T-helper 1 cell treated with Interleukin-12 subunit alpha and Interleukin-12 subunit beta and Interleukin-4 antibody, amounts not matched to agents 30 ng/mL and 1 ng/mL, for 36 hours (primary cell): ENCODE measurements around the gene CLDN20. TPM values are rescaled to one million over a fixed set of nuclear protein-coding genes. Genes with fewer than 3 reads are reported as not detected.
"Not testable (repeated sequence)": the region's sequence is repeated elsewhere in the genome, so short reads cannot be mapped to it uniquely, and the experiment has no call there.

Source experiments
- intact Hi-C: fragments of 100-400 bp; cut with micrococcal nuclease; formaldehyde crosslinking; loops from one replicate; pipeline ENCODE4 v1.15.1; 2024
- total RNA-seq: library from RNA; stranded (reverse); gene quantifications from 2 replicates; pipeline ENCODE4 v1.2.3, GENCODE V29; 2022

Gene CLDN20, protein sequence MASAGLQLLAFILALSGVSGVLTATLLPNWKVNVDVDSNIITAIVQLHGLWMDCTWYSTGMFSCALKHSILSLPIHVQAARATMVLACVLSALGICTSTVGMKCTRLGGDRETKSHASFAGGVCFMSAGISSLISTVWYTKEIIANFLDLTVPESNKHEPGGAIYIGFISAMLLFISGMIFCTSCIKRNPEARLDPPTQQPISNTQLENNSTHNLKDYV
- total RNA-seq: not detected in 2 replicates

DNA sequence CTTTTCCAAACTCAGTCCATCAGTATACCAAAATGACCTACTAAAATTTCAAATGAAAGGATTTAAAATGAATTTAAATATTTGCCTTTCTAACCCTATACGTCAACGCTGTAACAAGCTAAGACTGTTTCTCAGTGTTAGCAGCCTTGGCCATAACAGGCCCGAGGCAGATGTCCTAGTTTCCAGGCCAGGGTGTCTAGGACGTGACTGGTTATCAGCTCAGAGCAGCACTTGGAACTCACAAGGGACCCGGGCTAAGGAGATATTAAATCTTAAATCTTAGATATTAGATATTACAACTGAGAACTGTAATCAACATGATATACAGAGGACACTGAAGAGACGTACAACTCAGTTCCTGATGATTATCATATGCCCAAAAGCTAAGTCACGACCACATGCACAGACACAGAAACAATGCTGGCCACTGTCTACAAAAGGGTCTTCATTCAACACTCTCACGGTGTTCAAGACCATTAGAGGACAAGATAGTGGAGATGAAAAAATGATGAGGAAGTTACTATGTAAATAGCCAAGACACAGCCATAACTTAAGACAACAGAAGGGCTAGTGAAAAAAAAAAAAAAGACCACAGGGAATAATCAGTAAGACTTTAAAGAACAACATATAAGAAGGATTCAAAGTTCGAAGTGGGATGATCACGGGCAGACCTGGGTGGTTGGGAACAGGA lies at the start of gene CLDN20:
Gene CLDN20, plus strand, starts transcription at position 641 of the 691 bp plus-strand sequence. CDS start 11,707 bp downstream, outside the sequence.
- intact Hi-C loops: loop anchor here (5.0 kb wide), 1 partner anchor 396 kb away; no protein-coding TSS in a partner anchor

DNA sequence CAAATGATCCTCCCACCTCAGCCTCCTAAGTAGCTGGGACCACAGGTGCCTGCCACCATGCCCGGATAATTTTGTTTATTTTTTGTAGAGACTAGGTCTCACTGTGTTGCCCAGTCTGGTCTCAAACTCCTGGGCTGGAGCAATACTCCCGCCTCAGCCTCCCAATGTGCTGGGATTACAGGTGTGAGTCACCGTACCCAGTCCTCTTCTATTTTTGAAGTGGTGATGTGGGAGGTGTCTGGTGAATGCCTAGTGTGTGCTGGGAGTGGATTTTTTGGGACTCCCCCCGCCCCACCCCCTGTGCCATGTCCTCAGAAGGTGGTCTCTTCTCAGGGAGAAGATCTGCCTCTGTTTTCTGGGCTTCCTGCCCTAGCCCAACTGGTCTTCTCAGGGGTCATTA lies 47.9 kb upstream of the CLDN20 start:
- intact Hi-C loops: no loop called here

DNA sequence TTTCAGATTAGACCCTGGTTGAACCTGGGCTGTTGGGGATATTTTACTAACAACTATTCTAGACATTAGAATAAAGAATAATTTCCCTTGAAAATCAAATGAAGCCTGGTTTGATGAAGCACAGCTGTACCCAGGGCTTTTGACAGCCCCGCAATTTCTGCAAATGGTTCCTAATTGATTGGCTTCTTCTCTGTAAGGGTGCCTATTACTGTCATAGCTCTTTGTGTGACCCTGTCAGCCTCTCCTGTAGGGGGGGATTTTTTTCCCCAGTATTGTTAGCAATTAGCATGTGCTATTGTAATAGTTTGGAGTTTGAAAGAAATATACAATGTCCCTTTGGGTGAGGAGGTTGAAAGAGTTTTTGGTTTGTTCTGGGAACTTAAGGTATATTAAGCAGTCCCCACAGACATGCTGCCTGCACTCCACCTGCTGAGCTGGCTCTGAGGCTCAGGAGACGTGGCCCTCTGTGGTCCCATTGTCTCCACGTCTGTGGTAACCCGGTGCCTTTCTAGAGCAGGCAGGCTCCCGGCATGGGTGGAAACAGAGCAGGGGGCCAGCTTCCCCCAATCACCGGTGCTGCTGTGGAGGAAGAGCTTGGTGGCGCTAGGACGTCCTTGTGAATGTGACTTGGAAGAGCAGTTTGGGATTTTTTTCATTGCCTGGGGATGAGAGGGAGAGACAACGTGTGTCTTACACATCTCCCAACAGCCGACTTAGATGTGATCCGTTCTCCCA lies 47.3 kb upstream of the CLDN20 start:
- intact Hi-C loops: no loop called here

DNA sequence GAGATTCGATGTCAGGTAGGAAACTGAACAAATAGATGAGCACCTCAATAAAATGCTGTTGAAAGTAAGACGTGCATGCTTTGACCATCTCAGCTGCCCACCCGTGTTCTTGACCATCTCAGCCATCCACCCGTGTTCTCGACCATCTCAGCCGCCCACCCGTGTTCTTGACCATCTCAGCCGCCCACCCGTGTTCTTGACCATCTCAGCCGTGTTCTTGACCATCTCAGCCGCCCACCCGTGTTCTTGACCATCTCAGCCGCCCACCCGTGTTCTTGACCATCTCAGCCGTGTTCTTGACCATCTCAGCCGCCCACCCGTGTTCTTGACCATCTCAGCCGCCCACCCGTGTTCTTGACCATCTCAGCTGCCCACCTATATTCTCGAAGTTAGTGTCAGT lies 45.1 kb upstream of the CLDN20 start:
- intact Hi-C loops: not testable (repeated sequence)

DNA sequence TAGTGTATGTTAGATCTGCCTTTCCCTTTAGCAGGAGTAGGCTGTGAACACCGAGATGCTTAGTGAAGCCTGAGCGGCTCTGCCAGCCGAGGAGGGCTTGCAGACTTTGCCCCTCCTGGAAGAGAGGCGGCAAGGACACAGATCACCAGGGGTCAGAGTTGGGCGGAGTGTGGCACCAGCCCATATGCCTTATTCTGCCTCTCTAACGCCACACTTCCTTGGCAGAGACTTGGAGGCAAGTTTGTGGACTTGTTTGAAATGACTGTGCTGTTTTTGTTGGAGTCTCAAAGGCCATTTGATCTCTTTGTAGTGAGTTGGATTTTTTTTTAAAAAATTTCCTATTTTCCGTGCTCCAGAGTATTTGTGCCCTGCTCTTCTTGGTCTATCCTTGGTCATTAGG lies 44.5 kb upstream of the CLDN20 start:
- intact Hi-C loops: no loop called here

DNA sequence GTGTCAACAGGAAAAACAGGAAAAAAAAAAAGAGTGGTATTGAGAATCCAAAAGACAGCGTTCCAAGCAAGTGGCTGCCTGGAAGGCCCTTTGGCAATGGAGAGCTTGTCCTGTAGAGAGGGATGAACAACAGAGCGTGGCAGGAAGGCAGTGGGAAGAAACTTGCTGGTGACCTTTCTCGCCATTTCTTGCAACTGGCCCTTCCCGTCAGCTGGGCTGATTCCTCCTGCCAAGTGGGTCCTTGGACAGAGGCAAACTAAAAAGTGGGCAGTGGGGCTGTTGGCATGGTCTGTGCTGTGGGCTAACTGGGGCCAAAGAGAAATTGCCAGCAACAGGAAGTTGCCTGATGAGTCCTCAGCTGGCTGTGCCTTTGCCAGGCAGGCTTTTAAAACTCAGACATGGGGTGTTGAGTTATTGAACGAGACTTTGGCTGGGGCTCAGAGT lies 43.9 kb upstream of the CLDN20 start:
- intact Hi-C loops: no loop called here

DNA sequence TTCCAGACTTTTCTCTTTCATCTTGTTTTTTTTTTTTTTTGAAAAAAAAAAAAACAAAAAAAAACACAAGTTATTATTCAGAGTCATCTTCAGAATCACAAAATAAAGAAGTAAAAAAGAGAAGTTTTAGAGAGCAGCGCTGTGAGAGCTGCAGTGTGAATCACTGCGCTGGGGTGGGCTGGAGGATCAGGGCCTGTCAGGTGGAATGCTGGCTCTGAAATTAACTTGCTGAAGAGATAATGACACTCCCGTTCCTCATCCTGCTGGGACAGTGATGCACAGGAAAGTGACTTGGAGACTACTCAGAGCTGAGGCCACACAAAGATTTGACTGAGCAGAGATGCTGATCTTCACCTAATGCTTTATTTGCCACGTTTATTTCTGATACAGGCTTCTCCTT lies 42.7 kb upstream of the CLDN20 start:
- intact Hi-C loops: no loop called here

DNA sequence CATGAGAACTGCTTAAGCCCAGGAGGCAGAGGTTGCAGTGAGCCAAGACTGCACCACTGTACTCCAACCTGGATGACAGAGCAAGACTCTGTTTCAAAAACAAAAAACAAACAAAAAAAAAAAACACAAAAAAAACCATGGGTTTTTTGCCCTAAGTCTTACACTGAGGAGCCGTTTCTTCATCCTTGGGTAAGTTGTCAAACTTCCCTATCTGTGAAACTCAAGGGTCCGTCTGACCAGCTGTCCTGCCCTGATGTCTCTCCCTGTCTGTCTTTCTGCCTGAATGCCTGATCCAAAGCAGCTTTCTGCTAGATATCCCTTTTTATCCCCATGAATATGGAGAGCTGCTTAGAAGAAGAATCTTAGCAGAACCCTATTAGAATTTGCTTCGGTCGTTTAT lies 41.3 kb upstream of the CLDN20 start:
- intact Hi-C loops: no loop called here

DNA sequence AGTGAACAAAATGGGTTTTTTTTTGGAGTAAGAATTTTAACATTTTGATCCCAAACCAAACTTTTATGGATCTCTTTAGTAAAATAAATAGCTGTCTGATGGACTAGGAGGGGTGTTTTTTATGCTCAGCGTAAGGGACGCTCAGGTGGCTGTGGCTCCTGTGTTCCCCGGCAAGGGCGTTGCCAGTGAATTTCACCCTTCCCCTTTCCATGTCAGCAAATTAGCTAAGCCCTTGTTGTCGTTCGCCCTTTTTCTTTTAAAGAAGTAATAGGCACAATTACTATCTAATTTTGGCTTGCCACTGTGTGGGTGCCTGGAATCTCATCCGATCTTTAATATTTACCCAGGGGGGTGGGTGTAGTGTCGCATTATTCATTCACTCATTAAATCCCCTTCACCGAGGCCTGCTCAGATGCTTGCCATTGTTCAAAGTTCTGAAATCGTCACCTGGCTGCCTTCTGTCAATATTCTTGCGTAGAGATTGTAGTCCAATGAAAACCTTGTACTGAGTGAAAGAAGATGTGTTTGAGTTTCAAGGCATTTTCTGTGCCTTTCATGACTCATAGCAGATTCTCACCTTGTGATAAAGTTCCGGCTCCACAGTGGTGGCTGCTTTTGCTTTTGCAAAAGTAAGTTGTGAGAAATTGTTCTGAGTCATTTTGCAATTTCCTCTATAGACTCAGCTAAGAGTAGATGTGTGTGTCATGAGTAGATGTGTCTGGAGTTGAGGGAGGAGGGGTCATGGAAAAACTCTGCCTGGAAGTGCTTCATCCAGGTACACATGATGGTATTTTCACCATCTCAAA lies 40.0 kb upstream of the CLDN20 start:
- intact Hi-C loops: loop anchor here (1.0 to 2.0 kb wide), 11 partner anchors 25 to 618 kb away; partner anchors contain the start of genes SCAF8 and TFB1M

DNA sequence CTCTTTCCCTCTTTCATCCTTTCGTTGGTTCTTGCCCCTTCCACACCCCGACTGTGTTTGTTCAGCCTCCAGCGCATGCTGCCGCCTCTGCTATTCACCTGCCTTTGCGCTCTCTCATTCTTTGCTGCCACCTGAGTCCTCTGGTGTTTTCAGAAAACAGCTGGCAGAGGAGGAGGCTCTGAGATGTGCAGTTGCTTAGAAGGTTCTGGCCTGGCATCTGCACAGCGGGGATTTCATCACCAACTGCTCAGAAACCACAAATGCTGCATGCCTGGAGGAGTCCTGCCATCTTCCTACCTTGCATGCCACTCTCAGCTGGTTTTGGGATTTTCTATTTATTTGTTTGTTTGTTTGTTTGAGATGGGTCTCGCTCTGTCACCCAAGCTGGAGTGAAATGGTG lies 39.2 kb upstream of the CLDN20 start:
- intact Hi-C loops: loop anchor here (1.0 to 2.0 kb wide), 11 partner anchors 24 to 618 kb away; partner anchors contain the start of genes SCAF8 and TFB1M

DNA sequence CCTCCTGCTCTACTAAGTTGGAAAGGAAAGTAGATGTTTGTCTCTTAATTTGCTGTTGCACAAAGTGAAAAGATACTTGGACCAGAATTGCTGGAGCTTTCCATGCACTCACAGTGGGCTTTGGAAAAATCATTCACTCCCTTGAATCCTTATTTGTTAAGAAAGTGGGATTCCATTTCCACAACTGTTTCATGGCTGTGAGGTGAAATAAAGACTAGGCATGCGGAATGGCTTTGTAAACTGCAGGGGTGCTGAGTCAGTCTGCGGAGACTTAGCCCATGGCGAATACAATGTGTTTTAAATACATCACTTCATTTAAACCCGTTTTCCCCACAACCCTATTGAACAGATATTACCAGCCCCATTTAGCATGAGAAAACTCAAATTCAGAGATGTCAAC lies 36.8 kb upstream of the CLDN20 start:
- intact Hi-C loops: no loop called here

DNA sequence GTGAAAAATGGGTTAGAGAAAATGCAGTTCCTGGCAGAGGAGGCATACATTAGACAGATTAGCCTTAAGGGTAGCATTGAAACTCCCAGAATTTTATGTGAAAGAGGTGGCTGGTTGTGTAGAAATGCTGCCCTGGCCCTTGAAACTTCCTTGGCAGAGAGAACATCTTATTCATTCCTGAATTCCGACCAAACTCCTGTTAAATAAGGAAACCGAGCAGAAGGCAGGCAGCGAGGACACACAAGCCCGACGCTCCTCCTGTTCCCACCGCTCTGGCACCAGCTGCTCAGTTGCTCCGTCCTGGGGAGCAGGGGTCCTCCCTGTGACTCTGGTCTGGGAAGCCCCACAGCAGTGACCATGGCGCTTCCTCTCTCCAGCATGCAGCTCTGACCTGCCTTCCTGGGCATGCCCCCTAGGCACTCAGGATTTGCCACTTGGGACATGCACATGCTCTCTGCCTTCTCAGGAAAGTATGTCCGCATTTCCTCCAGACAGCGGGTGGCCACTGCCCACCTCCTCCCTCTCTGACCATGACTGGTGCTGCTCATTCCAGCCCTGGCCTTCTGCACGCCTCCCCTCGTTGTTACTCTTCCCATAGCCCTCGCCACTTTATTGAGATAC lies 35.2 kb upstream of the CLDN20 start:
- intact Hi-C loops: no loop called here

DNA sequence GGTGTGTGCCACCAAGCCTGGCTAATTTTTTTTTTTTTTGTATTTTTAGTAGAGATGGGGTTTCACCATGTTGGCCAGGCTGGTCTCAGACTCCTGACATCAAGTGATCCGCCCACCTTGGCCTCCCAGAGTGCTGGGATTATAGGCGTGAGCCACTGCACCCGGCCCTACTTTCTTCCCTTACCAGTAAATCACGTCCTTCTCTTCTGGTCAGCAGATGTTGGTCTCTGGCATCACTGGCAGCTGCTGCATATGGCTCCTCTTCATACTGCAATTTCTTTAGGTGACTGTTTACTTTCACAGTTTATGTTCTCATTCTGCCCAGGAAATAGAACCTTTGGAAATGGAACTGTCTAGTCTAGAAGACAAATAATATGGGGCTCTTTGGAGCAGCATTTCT lies 32.8 kb upstream of the CLDN20 start:
- intact Hi-C loops: not testable (repeated sequence)

DNA sequence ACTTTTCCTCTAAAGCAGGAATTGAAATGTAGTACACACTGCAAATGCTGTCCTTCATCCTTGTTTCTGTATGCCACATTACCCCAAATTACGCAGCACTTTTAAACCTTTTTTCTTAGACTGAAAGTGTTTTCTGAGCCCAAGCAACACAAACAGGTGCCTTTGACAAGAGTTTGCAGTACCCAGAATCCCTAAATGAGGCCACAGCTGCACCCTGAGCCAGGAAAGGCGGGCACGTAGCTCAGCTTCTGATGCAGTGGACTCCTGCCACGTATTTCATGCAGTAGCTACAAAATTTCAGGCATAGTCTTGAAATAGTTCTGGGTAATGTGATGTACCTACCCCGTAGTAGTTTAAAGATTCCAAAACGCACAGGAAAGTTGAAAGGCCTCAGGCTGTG lies 31.0 kb upstream of the CLDN20 start:
- intact Hi-C loops: no loop called here

DNA sequence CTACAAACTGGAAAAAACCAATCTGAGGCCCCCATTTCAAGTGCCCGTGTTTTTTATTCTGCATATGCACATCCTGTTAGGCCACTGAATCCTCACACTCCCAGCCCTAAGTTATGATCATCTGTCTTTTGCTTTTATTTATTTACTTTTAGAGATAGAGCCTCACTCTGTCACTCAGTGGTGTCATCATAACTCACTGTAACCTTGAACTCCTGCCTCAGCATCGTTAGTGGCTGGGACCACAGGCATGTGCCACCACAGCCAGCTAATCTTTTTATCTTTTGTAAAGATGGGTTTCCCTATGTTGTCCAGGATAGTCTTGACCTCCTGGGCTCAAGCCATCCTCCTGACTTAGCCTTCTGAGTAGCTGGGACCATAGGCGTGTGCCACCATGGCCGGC lies 29.6 kb upstream of the CLDN20 start:
- intact Hi-C loops: loop anchor here (1.0 kb wide), 1 partner anchor 40 kb away; no protein-coding TSS in a partner anchor

DNA sequence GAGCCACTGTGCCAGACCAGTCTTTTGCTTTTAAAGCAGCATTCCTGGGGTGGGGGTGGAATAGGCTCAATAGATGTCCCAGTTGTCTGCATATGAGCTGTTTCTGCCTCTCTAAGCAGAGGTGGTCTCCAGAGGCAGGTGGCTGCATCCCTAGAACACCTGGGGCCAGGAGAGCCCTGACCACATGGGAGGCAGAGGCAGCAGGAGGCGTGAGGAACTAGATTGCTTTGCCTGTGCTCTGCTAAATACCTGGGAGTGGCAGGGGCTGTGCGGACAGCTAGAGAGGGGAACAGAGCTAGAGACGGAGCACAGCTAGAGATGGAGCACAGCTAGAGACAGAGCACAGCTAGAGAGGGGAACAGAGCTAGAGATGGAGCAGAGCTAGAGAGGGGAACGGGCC lies 29.1 kb upstream of the CLDN20 start:
- intact Hi-C loops: loop anchor here (1.0 kb wide), 1 partner anchor 40 kb away; no protein-coding TSS in a partner anchor

DNA sequence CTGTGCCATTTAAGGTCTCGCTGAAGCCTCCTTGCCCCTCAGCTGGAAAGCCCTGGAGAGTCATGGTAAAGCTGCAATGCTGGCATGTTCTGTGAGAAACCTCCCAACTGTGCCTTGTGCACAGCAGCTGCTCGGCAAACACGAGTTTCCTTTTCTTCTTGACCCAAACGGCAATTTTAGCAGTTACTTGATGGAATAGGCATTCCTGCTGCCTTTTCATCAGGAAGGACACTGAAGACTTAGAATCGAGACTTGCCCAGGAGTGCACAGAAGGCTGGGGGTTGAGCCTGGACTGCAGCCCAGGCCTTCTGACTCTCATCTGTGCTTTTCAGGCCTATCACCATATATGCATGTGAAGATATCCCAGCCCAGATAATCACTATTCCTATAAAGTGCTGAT lies 28.7 kb upstream of the CLDN20 start:
- intact Hi-C loops: no loop called here

DNA sequence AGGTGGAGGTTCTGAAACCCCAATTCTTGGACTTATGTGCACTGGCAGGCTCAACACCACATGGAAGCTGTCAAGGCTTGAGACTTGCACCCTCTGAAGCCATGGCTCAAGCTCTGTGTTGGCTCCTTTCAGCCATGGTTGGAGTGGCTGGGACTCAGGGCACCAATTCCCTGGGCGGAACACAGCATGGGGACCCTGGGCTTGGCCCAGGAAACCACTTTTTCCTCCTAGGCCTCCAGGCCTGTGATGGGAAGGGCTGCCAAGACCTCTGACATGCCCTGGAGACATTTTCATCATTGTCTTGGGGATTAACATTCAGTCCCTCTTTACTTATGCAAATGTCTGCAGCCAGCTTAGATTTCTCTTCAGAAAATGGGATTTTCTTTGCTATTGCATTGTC lies 26.2 kb upstream of the CLDN20 start:
- intact Hi-C loops: no loop called here

DNA sequence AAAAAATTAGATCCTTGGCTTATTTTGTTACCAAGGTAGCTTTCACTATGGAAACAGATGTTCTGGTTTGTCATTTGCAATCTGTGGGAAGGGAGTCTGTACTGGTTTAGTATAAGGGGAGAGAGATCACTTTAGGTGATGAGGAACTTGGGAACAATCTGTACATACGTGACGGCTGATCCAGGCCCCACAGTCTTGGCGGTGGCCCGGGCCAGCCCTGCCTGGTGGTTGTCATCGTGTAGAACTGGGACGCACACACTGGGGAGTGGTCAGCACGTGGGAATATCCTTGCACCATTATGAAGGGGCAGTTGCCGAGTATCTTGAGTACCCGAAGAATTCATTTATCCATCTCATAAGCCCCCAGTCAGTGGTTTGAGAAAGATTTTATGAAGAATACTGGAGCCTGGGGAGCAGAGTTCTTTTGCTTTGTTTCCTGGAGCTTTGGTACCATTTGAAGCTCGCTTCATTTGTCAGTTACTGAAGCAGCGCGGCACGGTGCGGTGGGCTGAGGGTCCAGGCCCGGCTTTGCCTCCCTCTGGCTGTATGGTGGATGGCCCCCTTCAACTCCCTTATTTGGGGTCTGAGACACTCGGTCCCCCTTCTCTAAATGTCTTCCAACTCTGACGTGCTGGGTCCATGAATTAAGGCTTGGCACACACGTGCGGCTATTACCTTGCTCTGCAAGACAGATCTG lies 22.8 kb upstream of the CLDN20 start:
- intact Hi-C loops: no loop called here

DNA sequence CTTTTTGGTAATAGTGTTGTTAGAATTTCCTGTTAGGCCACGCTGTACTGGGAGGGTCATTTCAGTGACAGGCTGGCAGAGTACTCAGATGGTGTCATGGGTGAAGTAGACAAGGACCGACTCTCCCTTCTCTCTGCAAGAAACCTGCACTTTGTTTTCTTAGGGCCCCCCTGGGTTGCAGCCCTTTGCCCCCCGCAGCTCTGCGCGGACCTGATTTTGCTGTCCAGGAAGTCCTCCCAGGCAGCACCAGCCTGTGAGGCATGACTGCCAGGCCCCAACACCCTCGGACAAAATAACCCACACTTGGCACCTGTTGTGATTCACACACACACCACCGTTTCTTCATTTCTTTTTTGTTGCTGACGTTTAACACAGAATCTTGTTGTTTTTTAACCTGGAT lies 21.8 kb upstream of the CLDN20 start:
- intact Hi-C loops: no loop called here
